ENCODE results near the gene BMPR1A.
"Not testable (repeated sequence)": the region's sequence is repeated elsewhere in the genome, so short reads cannot be mapped to it uniquely, and the experiment has no call there.

Gene BMPR1A

DNA sequence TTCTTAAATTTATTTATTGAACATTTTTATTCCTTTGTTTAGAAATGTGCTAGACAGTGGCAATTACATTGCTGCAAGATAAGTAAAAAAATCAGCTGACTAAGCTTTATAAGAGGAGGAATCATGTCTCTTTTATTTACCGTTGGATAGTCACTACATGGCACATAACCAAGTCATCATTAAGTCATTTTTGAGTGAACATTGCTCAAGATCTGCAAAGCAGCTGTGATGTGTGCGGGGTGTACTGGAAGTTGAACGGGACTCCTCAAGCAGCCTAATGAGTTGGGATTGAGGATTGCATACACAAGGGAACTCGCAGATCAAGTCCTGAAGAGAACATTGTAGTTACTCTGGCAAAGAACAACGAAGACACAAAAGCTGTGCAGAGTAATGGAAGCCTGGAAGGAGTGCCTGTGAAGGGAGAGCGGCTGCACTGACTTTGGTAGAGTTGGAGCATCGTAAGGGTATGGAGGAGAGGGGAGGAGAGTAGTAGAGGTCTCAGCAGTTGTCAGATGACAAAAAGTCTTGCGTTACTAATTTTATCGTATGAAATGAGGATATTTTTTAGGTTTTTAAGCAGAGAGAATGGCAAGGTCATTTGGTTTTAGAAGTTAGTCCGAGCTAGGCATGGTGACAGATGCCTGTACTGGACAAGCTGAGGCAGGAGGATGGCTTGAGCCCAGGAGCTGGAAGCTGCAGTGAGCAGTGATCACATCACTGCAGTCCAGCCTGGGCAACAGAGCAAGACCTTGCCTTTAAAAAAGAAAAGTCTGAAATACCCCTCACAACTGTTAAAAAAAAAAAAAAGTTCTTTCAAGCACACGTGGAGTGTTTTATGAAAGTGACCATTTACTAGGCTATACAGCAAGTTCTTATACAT is 95.1 kb downstream of the BMPR1A start:
- no peak for DNase-seq

DNA sequence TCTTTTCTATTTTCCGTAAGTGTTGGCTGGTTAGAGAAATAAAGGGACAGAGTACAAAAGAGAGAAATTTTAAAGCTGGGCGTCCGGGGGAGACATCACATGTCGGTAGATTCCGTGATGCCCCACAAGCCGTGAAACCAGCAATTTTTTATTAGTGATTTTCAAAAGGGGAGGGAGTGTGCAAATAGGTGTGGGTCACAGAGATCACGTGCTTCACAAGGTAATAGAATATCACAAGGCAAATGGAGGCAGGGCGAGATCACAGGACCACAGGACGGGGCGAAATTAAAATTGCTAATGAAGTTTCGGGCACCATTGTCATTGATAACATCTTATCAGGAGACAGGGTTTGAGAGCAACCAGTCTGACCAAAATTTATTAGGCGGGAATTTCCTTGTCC is 97.2 kb downstream of the BMPR1A start:
- DNase-seq: not testable (repeated sequence)

DNA sequence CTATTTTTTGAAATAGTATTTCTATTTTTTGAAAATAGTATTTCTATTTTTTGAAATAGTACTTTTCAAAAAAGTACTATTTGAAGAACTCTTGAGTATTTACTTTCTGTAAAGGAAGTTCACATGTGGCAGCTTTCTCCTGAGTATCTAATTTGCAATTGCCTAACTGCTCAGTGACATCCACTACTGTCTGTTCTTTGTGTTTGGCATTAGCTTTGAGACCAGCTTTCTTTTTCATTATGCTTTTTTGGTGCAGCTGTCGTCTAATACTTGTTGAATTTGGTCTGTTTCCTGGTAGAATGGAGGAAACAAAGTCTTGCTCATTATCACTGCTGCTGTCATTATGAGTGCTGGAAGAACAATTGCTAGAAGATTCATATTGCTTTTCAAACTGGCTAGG is 99.1 kb downstream of the BMPR1A start:
- DNase-seq: no peak

DNA sequence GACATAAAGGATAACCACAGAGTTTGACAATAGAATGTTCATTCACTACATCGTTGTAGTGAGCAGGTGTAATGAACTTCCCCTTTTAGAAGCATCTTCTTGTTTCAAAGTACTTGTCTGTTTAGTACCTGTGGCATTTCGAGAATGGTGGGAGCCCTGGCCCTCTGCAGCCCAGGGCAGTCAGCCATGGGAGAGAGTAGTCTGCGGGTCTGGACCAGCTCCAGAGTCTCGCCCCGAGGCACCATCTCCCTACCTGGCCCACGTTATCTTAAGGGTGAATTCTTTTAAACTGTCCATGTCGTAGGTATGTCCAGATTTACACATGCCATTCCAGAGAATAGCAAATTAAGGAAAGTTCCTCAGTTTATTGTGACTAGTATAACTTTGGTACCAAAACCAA is 99.7 kb downstream of the BMPR1A start:
- no peak for DNase-seq

DNA sequence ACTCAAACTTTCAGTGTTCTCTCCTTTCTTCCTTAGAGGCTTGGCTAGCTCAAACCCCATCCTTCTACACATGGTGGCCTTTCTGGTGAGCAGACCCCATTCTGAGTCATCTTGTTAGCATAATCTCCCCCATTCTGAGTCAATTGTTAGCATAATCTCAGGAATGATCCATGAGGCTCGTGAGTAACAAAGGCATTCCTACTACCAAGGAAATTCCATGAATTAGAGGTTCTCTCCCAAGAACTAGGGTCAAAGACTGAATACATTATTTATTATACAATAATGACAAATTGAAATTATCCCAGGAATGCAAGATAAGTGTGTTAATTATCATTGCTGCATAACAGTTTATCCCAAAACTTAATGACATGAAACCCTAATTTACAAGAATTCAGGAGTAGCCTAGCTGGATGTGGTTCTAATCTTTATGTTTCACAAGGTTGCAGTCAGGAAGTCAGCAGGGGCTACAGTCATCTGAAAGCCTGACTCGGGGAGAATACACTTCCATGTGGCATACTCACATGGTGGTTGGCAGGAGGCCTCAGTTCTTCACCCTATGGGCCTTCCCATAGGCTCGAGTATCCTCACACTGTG is 100.8 kb downstream of the BMPR1A start:
- DNase-seq: no peak

DNA sequence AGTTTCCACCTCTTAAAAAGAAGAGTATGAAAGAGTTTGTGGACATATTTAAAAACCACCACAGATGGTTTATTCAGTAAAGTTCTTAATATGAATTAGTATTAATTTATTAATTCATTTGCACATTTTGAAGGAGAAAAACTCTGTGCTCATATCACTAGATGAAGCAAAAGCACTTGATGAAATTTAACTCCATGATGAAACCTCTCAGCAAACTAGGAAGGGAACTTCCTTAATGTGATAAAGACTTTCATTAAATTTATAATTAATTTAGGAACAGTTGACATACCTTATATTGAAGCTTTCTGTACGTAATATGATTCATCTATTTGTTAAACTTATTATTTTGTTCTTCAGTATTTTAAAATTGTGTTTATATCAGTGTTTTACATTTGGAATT is 101.6 kb downstream of the BMPR1A start:
- no peak for DNase-seq

DNA sequence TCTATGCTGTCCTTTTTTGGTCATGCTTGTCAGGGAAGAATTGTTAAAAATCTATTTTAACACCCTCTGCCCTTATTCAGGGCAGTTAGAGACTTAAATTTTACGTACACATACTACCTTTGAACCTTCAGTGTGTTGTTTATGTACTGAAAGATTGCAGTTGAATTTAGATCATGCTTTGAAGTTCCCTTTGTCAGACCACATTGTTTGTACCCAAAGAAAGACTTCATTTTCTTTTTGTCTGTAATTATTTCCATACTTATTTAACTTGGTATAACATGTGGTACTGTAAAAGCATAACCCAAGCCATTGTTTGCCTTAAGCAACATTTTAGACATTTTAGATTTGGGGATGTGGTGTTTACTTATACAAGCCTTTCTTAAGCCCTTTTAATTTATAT is 104.9 kb downstream of the BMPR1A start:
- DNase-seq: no peak

DNA sequence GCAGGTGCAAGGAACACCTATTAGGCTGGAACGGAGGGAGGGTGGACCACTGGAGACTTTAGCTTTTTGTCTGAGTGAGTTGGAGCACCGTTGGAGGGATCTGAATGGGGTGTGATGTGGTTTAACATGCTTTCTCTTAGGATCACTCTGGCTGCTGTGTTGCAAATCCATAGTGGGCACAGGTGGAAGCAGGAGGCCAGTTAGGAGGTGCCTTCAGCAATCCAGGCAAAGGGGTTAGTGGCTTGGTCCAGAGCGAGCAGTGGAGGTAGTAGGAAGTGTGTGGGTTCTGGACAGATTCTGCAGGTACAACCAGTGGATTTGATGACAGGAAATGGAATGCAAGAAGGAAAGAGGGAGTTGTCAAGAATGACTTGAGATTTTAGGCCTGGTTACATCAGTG is 106.0 kb downstream of the BMPR1A start:
- no peak for DNase-seq

DNA sequence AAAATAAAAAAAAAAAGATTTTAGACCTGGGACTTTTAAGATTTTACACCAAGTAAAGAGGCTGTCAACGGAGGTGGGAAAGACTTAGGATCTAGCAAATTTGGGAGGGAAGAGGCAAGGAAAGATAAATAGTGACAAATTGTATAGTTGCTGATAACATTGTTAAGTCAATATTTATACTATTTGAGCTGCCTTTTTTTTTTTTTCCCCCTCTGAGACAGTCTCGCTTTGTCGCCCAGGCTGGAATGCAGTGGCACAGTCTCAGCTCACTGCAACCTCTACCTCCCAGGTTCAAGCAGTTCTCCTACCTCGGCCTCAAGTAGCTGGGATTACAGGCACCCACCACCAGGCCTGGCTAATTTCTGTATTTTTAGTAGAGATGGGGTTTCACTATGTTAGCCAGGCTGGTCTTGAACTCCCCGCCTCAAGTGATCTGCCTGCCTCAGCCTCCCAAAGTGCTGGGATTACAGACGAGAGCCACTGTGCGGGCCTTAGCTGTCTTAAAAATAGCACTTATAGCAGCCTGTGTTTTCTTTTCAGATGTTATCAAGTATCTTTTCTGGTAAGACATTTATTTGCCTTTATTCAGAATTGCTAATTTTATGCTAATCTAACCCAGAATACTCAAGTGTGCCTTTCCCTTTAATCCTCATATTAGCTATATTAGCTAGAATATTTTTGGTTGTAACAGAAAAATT is 106.5 kb downstream of the BMPR1A start:
- no peak for DNase-seq

DNA sequence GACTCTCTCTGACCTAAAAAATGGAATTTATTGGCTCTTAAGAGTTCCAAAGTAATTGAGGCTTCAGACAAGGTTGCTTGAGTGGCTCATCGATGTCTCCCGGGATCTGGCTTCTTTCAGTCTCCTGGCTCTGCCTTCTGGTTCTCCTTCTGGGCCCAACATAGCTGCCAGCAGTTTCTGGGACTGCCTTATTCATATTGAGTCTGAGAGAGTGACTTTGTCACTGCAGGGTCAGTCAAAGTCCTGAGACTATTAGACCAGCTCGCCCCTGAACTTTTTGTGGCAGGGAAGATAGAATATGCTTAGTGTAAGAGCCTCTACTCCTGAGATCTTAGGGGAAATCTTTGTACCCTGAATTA is 107.0 kb downstream of the BMPR1A start:
- DNase-seq: no peak

DNA sequence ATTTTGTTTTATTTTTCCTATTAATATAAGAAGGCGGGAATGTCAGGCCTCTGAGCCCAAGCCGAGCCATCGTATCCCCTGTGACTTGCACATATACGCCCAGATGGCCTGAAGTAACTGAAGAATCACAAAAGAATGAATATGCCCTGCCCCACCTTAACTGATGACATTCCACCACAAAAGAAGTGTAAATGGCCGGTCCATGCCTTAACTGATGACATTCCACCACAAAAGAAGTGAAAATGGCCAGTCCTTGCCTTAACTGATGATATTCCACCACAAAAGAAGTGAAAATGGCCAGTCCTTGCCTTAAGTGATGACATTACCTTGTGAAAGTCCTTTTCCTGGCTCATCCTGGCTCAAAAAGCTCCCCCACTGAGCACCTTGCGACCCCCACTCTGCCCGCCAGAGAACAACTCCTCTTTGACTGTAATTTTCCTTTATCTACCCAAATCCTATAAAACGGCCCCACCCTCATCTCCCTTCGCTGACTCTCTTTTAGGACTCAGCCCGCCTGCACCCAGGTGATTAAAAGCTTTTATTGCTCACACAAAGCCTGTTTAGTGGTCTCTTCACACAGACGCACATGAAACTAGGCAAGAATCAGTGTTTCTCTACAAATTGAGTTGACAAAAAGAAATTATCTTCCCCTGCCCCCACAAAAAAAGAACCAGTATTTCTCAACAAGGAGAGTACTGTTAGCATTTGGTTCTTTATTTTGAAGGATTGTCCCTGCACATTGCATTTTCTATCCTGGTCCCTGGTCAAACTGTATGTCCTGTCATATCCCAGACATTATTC is 108.8 kb downstream of the BMPR1A start:
- not testable (repeated sequence) for DNase-seq

DNA sequence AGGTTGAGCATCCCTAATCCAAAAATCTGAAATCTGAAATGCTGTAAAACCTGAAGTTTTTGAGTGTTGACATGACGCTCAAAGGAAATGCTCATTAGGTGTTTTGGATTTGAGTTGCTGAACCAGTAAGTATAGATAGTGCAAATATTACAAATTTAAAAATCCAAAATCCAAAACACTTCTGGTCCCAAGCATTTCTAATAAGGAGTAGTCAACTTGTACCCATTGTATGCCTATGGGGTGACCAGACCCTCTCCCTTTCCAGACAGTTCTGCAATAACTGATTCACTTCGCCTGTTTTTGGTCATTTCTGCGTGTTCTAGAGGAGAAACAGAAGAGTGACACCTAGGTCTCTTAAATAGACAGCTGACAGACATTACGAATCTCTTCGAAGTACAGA is 110.7 kb downstream of the BMPR1A start:
- no peak for DNase-seq

DNA sequence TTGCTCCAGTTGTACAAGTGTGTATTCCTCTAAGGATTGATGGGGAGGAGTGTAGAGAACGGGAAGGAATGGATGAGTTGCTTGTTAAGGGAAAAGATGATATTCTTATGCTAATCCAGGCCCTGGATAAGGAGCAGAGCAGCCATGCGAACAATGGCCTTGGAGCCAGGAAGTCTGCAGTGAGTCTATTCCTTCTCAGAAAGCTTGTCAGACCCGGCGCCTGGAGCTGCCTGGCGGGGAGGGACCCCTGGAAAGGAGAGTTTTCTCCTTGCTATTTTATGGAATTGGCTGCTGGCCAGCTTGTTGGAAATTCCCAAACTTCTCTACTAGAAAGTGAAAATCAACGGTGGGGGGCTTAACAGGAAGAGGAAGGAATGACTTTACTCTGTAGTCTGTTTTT is 111.9 kb downstream of the BMPR1A start:
- DNase-seq: no peak

DNA sequence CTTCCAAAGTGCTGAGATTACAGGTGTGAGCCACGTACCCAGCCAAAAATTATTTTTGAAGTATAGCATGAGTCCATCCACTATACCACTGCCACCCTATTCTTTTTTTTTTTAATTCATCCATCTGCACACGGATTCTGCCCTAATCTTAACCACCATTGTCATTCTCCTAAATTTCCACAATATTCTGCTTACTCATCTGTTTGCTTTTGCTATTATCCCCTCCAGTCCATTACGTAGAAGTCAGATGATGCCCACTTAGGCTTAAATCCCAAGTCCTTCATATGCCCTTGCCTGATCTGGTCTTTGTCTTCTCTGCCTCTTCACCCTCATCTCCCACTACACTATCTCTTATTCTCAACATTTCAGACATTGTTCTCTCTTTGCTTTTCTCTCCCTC is 114.3 kb downstream of the BMPR1A start:
- DNase-seq: no peak

DNA sequence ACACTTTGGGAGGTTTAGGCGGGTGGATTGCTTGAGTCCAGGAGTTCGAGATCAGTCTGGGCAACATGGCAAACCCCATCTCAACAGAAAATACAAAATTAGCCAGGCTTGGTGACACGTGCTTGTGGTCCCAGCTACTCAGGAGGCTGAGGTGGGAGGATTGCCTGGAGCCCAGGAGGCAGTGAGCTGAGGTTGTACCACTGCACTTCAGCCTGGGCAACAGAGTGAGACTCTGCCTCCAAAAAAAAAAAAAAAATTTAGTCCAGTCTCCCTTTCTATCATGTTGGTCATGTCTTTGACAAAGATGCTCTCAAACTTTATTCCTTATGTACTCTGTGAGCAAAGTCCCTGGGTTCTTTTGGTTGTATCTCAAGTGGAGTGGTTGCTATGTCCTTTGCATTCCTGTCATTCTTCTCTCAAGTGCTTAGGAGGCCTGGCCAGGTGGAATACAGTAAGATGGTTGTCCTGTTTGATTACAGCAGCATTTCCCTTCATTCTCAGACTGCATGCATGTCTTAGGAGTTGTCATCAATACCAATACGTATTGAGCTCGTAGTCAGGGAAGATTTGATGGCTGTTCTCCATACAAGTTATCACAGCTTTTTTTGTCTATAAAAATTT is 115.3 kb downstream of the BMPR1A start:
- DNase-seq: no peak

DNA sequence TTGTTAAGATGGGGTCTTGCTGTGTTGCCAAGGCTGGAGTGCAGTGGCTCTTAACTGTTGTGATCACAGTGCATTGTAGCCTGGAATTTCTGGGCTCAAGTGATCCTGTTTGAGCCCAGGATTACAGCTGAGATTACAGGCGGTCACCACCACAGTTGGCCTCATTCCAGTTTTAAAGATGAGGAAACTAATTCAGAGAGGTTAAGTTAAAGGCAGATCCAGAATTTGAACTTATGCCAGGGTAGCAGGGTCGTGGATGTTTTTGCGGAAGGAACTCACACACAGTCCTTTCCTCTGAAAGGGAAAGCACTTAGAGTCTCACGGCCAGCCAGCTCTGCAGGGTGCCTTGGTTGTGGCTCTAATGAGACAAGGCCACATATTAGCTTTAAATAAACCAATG is 116.3 kb downstream of the BMPR1A start:
- no peak for DNase-seq

DNA sequence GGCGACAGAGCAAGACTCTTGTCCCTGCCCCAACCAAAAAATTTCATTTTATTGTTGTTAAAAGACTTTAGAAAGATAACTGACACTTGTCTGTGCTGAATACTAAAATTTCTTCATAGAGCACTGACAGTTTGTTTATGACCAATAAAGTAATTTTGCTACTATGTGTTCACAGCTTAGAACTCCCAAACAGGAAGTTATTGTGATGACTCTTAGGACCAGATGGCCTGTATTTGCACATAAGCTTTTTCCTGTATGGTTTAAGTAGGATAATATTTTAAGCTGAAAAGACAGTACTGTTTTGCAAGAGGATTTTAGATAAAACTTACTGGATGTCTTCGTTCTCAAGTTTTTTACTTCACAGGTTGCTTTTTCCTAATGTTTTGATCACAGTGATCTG is 120.3 kb downstream of the BMPR1A start:
- no peak for DNase-seq

DNA sequence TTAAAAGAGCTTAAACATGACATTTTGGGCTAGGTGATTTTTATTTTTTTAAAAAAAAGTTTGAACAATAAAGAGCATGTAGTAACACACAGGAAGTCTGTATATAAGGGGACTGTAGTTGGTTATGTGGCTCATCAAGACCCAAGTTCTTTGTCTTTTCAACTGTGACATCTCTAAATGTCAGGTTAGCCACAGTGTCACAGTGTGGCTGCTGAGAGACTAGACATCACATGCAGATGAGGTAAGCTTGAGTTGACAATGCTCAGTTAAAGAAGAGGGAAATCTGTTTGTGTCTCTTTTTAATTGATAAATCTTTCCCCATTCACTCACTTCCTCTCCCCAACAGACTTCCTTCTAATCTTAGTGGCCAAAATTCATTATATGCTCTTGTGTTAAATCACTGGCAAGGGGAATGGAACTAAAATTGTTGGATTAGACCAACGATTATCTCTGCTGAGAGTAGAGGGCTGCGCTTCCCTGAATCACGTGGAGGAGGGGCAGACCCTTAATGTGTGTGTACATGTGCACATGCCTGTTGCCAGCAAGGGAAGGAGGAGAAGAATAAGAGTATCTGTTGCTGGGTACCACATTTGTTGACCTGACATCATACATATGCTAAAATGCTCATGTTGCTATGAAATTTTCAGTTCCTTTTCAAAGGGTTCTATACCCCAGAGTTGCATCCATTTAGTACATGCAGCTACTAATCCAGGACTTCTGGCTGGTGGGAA is 122.7 kb downstream of the BMPR1A start:
- no peak for DNase-seq

DNA sequence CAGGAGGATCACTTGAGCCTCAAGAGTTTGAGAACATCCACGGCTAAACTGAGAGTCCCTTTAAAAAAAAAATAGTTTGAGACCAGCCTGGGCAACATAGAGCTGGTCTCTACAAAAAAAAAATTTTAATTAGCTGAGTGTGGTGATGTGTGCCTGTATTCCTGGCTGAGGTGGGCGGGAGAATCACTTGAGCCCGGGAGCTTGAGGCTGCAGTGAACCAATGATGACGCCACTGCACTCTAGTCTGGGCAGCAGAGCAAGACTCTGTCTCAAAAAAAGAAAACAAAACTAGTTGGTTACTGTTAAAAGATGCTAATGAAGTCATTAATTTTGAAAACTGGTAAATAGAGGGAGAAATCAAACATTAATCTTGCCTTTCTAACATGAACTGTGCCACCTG is 124.6 kb downstream of the BMPR1A start:
- DNase-seq: no peak

DNA sequence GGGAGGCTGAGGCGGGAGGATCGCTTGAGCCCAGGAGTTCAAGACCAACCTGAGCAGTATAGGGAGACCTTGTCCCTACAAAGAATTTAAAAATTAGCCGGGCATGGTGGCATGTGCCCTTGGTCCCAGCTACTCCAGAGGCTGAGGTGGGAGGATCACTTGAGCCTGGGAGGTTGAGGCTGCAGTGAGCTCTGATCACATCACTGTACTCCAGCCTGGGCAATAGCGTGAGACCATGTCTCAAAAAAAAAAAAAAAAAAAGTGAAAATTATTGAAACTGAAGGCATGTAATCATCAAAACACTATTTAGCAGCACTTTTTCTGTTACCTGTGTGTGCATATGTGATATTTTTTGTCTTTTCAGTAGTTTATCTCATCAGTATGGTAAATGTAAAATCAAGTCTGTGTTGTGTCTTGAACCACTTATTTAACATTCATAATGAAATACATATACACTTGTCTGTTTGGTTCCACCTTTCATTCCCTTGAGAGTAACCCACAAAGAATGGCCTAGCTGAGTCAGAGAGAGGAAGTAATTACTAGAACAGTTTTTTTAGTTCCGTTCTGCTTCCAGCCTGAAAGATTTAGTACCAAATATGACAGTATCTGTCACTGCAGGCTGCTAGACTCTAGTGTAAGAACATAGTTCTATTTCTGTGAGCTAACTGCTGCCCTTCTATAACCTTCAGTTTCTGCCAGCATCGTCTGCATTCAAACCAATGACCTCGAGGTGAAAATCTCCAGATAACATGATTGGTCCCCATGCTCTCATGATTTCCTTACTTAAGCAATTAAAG is 132.4 kb downstream of the BMPR1A start:
- no peak for DNase-seq

DNA sequence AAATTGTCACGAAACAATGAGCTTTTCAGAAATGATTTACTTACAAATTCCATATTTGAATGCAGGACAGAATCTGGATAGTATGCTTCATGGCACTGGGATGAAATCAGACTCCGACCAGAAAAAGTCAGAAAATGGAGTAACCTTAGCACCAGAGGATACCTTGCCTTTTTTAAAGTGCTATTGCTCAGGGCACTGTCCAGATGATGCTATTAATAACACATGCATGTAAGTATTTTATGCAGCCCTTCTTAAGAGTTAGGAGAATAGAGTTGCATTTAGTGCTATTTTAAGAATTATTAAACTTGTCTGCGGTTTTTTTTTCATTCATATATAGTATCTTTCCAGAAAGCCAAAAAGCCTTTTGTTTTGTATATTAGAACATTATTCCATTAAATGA is 133.6 kb downstream of the BMPR1A start:
- DNase-seq: no peak
